ENCODE data around the gene CARD11.

DNA sequence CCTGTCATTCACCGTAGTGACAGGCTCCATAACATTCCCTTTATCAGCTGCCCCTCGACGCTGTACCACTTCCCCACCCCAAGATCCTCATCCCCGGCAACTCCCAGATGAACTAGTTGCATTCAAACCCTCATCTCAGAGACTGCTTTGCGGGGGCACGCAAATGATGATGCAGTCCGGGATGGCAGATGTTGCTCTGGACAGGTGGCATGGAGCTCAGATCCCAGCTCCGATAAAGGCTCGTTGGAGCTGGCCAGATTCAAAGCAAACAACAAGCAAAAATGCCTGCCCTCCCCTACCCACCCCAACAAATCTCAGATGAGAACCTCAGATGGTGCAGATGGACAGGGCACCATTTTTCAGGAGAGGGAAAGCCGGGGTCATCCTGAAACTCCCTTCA lies 46.7 kb downstream of the CARD11 start:
- TF ChIP-seq CHD2 (IDR thresholded peaks at IDR 0.05; ENCODE audit: low read length, partially characterized antibody) (no peak), TCF12 (IDR thresholded peaks at IDR 0.05) (no peak), RCOR1 (IDR thresholded peaks at IDR 0.05; ENCODE audit: low read length) (no peak), EP300 (IDR thresholded peaks at IDR 0.05; ENCODE audit: borderline replicate concordance in 1 of 2, low read depth in 1 of 2, low read length in 1 of 2) (no peak)
- TF ChIP-seq, protein P1, sequence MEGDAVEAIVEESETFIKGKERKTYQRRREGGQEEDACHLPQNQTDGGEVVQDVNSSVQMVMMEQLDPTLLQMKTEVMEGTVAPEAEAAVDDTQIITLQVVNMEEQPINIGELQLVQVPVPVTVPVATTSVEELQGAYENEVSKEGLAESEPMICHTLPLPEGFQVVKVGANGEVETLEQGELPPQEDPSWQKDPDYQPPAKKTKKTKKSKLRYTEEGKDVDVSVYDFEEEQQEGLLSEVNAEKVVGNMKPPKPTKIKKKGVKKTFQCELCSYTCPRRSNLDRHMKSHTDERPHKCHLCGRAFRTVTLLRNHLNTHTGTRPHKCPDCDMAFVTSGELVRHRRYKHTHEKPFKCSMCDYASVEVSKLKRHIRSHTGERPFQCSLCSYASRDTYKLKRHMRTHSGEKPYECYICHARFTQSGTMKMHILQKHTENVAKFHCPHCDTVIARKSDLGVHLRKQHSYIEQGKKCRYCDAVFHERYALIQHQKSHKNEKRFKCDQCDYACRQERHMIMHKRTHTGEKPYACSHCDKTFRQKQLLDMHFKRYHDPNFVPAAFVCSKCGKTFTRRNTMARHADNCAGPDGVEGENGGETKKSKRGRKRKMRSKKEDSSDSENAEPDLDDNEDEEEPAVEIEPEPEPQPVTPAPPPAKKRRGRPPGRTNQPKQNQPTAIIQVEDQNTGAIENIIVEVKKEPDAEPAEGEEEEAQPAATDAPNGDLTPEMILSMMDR (IDR thresholded peaks at IDR 0.05): no peak

Data from SK-N-SH (cell line).